PFSK-1 (cell line): ENCODE results near the gene NT5C2.

Source experiments
- POLR2AphosphoS5 ChIP-seq: IDR thresholded peaks from 2 replicates; pipeline ENCODE4 v1.6.1; 2012; ENCODE audit warnings: low read depth, mild to moderate bottlenecking, control low read depth, low read length, moderate library complexity
- TF ChIP-seq, protein P1 (sequence below), 2 experiments: IDR thresholded peaks; 2 replicates each; pipeline versions ENCODE4 v1.6.1 to v1.8.0; 2011 to 2012; ENCODE audit warnings: low read depth in 2 of 2, low read length in 2 of 2, control low read depth in 1 of 2, inconsistent platforms in 1 of 2, mild to moderate bottlenecking in 1 of 2, moderate library complexity in 1 of 2; ENCODE audit not compliant: insufficient read depth in 1 of 2

DNA sequence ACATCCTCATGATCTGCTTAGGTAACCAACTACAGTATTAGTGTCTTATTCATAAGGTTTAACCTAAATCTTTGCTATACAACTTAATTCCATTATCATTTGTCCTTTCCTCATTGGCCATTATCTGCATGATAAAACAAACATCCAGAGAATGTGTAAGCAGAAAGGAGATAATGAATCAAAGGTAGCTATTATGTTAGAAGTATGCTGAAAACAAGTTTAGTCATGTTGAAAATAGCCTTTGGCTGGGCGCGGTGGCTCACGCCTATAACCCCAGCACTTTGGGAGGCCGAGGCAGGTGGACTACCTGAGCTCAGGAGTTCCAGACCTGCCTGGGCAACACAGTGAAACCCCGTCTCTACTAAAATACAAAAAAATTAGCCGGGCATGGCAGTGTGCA is 78.2 kb downstream of the NT5C2 start:
- no peak for TF ChIP-seq POLR2AphosphoS5
- TF ChIP-seq, protein P1, sequence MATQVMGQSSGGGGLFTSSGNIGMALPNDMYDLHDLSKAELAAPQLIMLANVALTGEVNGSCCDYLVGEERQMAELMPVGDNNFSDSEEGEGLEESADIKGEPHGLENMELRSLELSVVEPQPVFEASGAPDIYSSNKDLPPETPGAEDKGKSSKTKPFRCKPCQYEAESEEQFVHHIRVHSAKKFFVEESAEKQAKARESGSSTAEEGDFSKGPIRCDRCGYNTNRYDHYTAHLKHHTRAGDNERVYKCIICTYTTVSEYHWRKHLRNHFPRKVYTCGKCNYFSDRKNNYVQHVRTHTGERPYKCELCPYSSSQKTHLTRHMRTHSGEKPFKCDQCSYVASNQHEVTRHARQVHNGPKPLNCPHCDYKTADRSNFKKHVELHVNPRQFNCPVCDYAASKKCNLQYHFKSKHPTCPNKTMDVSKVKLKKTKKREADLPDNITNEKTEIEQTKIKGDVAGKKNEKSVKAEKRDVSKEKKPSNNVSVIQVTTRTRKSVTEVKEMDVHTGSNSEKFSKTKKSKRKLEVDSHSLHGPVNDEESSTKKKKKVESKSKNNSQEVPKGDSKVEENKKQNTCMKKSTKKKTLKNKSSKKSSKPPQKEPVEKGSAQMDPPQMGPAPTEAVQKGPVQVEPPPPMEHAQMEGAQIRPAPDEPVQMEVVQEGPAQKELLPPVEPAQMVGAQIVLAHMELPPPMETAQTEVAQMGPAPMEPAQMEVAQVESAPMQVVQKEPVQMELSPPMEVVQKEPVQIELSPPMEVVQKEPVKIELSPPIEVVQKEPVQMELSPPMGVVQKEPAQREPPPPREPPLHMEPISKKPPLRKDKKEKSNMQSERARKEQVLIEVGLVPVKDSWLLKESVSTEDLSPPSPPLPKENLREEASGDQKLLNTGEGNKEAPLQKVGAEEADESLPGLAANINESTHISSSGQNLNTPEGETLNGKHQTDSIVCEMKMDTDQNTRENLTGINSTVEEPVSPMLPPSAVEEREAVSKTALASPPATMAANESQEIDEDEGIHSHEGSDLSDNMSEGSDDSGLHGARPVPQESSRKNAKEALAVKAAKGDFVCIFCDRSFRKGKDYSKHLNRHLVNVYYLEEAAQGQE (IDR thresholded peaks at IDR 0.05; ENCODE audit: insufficient read depth in 1 of 2, low read depth in 2 of 2, low read length in 2 of 2): no peak
